ENCODE results near the gene TBC1D32. TPM values are rescaled to one million over a fixed set of nuclear protein-coding genes. Genes with fewer than 3 reads are reported as not detected.

TBC1D32 gene
- total RNA-seq, 4 donors from 2014 or later, result 4.4 to 12.6 (median 6.6) TPM

- no peak for TF ChIP-seq CTCF (IDR thresholded peaks at IDR 0.05; ENCODE audit: low read depth)
These were observed 15.1 kb downstream of the TBC1D32 start for GRCh38 chr6:121319112-121319553.

GRCh38 chr6:121314381-121315112, 19.7 kb downstream of the TBC1D32 start:
- TF ChIP-seq CTCF (IDR thresholded peaks at IDR 0.05; ENCODE audit: low read depth), result no peak

DNA sequence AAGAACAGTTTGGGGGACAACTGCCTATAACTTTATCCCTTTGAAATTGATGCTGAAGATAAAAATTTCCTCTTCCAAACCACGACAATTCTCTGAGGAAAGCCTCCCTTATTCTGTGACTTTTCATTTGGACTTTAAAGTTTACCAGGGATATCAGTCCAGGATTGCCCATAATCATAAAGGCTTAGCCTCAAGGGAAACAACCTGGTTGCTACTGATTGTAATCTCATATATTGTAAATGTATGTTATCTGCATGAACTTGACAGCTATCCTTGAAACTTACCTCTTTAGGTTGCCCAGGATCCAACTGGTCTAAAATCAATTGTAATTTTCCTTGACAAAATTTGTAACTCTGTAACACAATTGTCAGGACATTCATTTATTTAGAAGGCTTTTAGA, 23.8 kb downstream of the TBC1D32 start:
- no peak for TF ChIP-seq CTCF (IDR thresholded peaks at IDR 0.05; ENCODE audit: low read depth)

DNA sequence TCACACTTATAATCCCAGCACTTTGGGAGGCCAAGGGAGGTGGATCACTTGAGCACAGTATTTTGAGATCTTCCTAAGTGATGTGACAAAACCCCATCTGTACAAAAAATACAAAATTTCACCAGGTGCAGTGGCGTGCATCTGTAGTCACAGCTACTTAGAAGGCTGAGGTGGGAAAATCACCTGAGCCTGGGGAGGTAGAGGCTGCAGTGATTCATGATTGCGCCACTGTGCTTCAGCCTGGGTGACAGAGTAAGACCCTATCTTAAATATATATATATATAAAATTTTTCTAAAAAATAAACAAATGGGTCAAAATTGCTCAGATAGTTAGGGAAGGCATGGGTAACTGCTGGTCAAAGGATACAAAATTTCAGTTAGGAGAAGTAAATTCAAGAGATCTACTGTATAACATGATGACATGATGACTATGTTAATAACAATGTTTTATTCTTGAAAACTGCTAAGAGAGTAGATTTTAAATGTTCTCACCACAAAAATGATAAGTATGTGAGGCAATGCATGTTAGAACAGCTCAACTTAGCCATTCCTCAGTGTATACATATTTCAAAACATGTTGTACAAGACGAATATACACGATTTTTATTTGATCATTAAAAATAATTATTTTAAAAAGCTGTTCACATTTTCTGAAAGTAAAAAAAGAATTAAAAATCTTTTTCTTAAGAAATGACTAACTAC, 24.4 kb downstream of the TBC1D32 start:
- no peak for TF ChIP-seq CTCF (IDR thresholded peaks at IDR 0.05; ENCODE audit: low read depth)

GRCh38 chr6:121305957-121306607, 28.2 kb downstream of the TBC1D32 start:
- TF ChIP-seq CTCF (IDR thresholded peaks at IDR 0.05; ENCODE audit: low read depth), result no peak

- TF ChIP-seq CTCF (IDR thresholded peaks at IDR 0.05; ENCODE audit: low read depth), result no peak
These were observed 31.4 kb downstream of the TBC1D32 start for GRCh38 chr6:121302882-121303281.

DNA sequence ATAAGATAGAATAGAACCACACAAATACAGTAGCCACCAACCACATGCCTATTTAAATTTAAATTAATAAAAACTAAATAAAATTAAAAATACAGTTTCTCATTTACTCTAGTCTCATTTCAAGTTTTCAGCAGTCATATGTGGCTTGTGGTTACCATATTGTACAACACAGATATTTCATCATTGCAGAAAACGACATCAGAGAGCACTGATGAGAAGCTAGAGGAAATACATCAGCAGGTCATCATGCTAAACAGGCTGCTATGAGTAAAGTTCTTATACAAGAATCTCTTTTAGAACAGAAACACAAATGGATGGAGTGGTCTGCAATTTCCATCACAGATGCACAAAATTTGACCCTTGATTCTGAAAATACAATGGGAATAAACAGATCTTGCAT, 36.6 kb downstream of the TBC1D32 start:
- no peak for TF ChIP-seq CTCF (IDR thresholded peaks at IDR 0.05; ENCODE audit: low read depth)

Data from subcutaneous adipose tissue (tissue), 4 donors.